Psoas muscle (tissue), 8 donors: ENCODE data around the gene TCF12. TPM values are rescaled to one million over a fixed set of nuclear protein-coding genes. Genes with fewer than 3 reads are reported as not detected.

Source experiments
- ATAC-seq, 4 donors: fragments of 200-7000 bp; cut with Tn5 transposase; one replicate each; pipeline ENCODE4 v1.9.1; 2020; ENCODE audit warnings: moderate library complexity in 3 of 4, mild to moderate bottlenecking in 2 of 4
- DNase-seq, 2 donors: peaks; one replicate each; pipeline ENCODE4 v3.0.0-alpha.2; 2020
- H3K27ac ChIP-seq: fragments of 200-600 bp; one replicate; pipeline ENCODE4 v1.8.0; 2022
- H3K27me3 ChIP-seq, 3 donors: fragments of 200-600 bp in 1 of 3; one replicate each; pipeline versions ENCODE4 v1.6.1 to v1.8.0; 2013 to 2022; ENCODE audit warnings: low read length in 2 of 3, mild to moderate bottlenecking in 2 of 3, moderate library complexity in 1 of 3; ENCODE audit not compliant: insufficient read depth in 3 of 3
- H3K36me3 ChIP-seq, 2 donors: fragments of 200-600 bp in 1 of 2; one replicate each; pipeline versions ENCODE4 v1.6.1 to v1.8.0; 2013 to 2022; ENCODE audit warnings: low read depth in 1 of 2, mild to moderate bottlenecking in 1 of 2, moderate library complexity in 1 of 2; ENCODE audit not compliant: insufficient read depth in 1 of 2
- H3K4me1 ChIP-seq: fragments of 200-600 bp; one replicate; pipeline ENCODE4 v1.8.0; 2022
- H3K4me3 ChIP-seq: fragments of 200-600 bp; one replicate; pipeline ENCODE4 v1.8.0; 2022; ENCODE audit warnings: mild to moderate bottlenecking
- H3K9me3 ChIP-seq: fragments of 200-600 bp; one replicate; pipeline ENCODE4 v1.8.0; 2022
- CTCF ChIP-seq: fragments of 200-600 bp; IDR thresholded peaks from one replicate; pipeline ENCODE4 v1.8.0; 2022; ENCODE audit warnings: antibody characterized with exemption
- WGBS, 3 donors: extraction: QIAGEN DNeasy Blood & Tissue Kit; methylation state at CpG; one replicate each; pipeline versions ENCODE4 v1.1.6 to v1.1.7; 2013; 5-methylcytosine and 5-hydroxymethylcytosine counted together
- intact Hi-C, 2 donors: fragments of 100-400 bp; cut with DNase I; formaldehyde crosslinking; loops; one replicate each; pipeline versions ENCODE4 v1.11.0 to v1.14.2; 2022
- polyA plus RNA-seq, 3 donors: library from polyadenylated mRNA; stranded (reverse); fragments of 200-250 nt; gene quantifications; one replicate each; pipeline ENCODE4 v1.2.3, GENCODE V29; 2013
- total RNA-seq, 4 donors: library from RNA; stranded (reverse); fragmentation: NEBNext Ultra II Directional in 2 of 4; extraction: Animal tissue kit (Norgen Biotek cat#: 25700) in 2 of 4; gene quantifications; one replicate each; pipeline versions ENCODE4 v1.2.1 to v1.2.4, GENCODE V29; 2021 to 2023
- donor health status: healthy with polysubstance abuse.
- donor health status: DM: no; HTN: no; CAD: no; lungs with moderate emphysema.
- donor health status: Bipolar disorder and iron deficiency.
- donor health status: healthy.
- donor health status: DM: yes; HTN: yes; CAD: no.
- donor health status: DM: no; HTN: no; CAD: no.
- donor health status: DM: no; HTN: no; CAD: no.
- donor health status: DM: yes; HTN: yes; CAD: no.

The TCF12 gene
- total and polyA plus RNA-seq, 7 donors, result 10.5 to 53.1 (median 30.5) TPM

GRCh38 chr15:57228395-57228794 lies 310.0 kb downstream of the TCF12 start:
- ATAC-seq, result no peak
- intact Hi-C loops, result loop anchor here in 1 of 2 donors (10.0 kb wide), 1 partner anchor 46 kb away; no protein-coding TSS in a partner anchor

GRCh38 chr15:57229051-57229450 lies 310.6 kb downstream of the TCF12 start:
- Histone ChIP-seq H3K9me3 (no peaks in the 10 kb centered on the region), H3K27me3 (no peaks in the 10 kb centered on the region), H3K36me3 (peaks cover 0 to 21% of the 10 kb centered on the region in 2 donors), H3K4me3 (no peak overlapping the region), H3K27ac (no peak overlapping the region), H3K4me1 (peaks cover 10% of the 10 kb centered on the region)
- no peak for TF ChIP-seq CTCF
- ATAC-seq (no peak), DNase-seq (no peak)
- intact Hi-C loops, result loop anchor here in 1 of 2 donors (10.0 kb wide), 1 partner anchor 46 kb away; no protein-coding TSS in a partner anchor

More at GRCh38 chr15:57228395-57228794, 310.0 kb downstream of the TCF12 start:
- DNase-seq, result no peak
- Histone ChIP-seq H3K4me3 (no peak overlapping the region), H3K4me1 (peaks cover 10% of the 10 kb centered on the region), H3K27ac (no peak overlapping the region), H3K36me3 (peaks cover 0 to 14% of the 10 kb centered on the region in 2 donors), H3K9me3 (no peaks in the 10 kb centered on the region), H3K27me3 (no peaks in the 10 kb centered on the region)
- no peak for TF ChIP-seq CTCF
- WGBS, 3 donors, result 80 to 88% (median 81%) methylated on average over 4 of the region's 4 CpGs

GRCh38 chr15:57231559-57231958 lies 313.1 kb downstream of the TCF12 start:
- Histone ChIP-seq H3K4me1 (peaks cover 10% of the 10 kb centered on the region), H3K9me3 (no peaks in the 10 kb centered on the region), H3K27me3 (no peaks in the 10 kb centered on the region), H3K36me3 (peaks cover 0 to 40% of the 10 kb centered on the region in 2 donors), H3K27ac (no peak overlapping the region), H3K4me3 (no peak overlapping the region)
- DNase-seq (no peak), ATAC-seq (no peak)
- WGBS, 3 donors, result 98% methylated on average over 1 of the region's 1 CpG
- TF ChIP-seq CTCF, result no peak
- intact Hi-C loops, result no loop called here

- Histone ChIP-seq H3K9me3 (no peaks in the 10 kb centered on the region), H3K4me1 (no peaks in the 10 kb centered on the region), H3K36me3 (peaks cover 0 to 40% of the 10 kb centered on the region in 2 donors), H3K27ac (no peak overlapping the region), H3K4me3 (no peak overlapping the region), H3K27me3 (no peaks in the 10 kb centered on the region)
- intact Hi-C loops, result no loop called here
- ATAC-seq (no peak), DNase-seq (no peak)
- WGBS, 3 donors, result 83 to 86% (median 84%) methylated on average over 2 of the region's 2 CpGs
- no peak for TF ChIP-seq CTCF
These were observed 315.7 kb downstream of the TCF12 start for GRCh38 chr15:57234156-57234555.

- WGBS, 3 donors, result 88 to 93% (median 90%) methylated on average over 4 of the region's 4 CpGs
- no peak for TF ChIP-seq CTCF
- DNase-seq (no peak), ATAC-seq (no peak)
- Histone ChIP-seq H3K27me3 (no peaks in the 10 kb centered on the region), H3K4me3 (no peak overlapping the region), H3K36me3 (peaks cover 0 to 43% of the 10 kb centered on the region in 2 donors), H3K4me1 (no peaks in the 10 kb centered on the region), H3K27ac (no peak overlapping the region), H3K9me3 (no peaks in the 10 kb centered on the region)
- intact Hi-C loops, result no loop called here
These were observed 316.7 kb downstream of the TCF12 start for GRCh38 chr15:57235186-57235585.
